ENCODE measurements around the gene ZBTB32. TPM values are rescaled to one million over a fixed set of nuclear protein-coding genes. Genes with fewer than 3 reads are reported as not detected.

ZBTB32 gene
- total RNA-seq (2022; extraction: Qiagen RNA extraction) = not detected in 5 replicates

GRCh38 chr19:35704218-35704617 is at the start of gene ZBTB32:
Gene ZBTB32 (plus strand): TSS chr19:35704558. CDS start chr19:35714627, 10,069 bp downstream.

GRCh38 chr19:35666251-35666913 is 38.0 kb upstream of the ZBTB32 start, which contains the start of gene UPK1A:
Gene UPK1A (plus strand): TSS chr19:35666517. CDS start chr19:35666813, 296 bp downstream.

GRCh38 chr19:35717665-35718344 is 13.4 kb downstream of the ZBTB32 start, which contains the start of gene KMT2B:
Gene KMT2B (plus strand): TSS chr19:35718003. CDS start chr19:35718019, 16 bp downstream.

GRCh38 chr19:35742121-35742724 is 37.9 kb downstream of the ZBTB32 start, which contains the start of gene IGFLR1:
Gene IGFLR1 (minus strand): TSS chr19:35742452. CDS start chr19:35741180, 1,272 bp downstream.

GRCh38 chr19:35745328-35746086 is 41.1 kb downstream of the ZBTB32 start, which contains the start of the genes PSENEN and U2AF1L4:
Gene PSENEN (plus strand): TSS chr19:35745651. CDS start chr19:35745931, 280 bp downstream.
Gene U2AF1L4 (minus strand): TSS chr19:35745418. CDS start chr19:35745391, 27 bp downstream.

GRCh38 chr19:35748106-35749020 is 44.0 kb downstream of the ZBTB32 start, which contains the start of gene LIN37:
Gene LIN37 (plus strand): TSS chr19:35748576. CDS start chr19:35748725, 149 bp downstream.

GRCh38 chr19:35756377-35757230 is 52.2 kb downstream of the ZBTB32 start, which contains the start of gene HSPB6:
Gene HSPB6 (minus strand): TSS chr19:35757029. CDS start chr19:35757008, 21 bp downstream.

GRCh38 chr19:35757749-35758608 is 53.6 kb downstream of the ZBTB32 start, which contains the start of gene PROSER3:
Gene PROSER3 (plus strand): TSS chr19:35758176. CDS start chr19:35758216, 40 bp downstream.

Other genes with a start within 250 kb of the ZBTB32 start
- gene KRTDAP, start 214.1 kb upstream of the ZBTB32 start, total RNA-seq (2022; extraction: Qiagen RNA extraction) = not detected in 5 replicates
- 31.6 to 41.1 TPM (median 36.7 TPM) in 5 replicates for gene DMKN, start 190.9 kb upstream of the ZBTB32 start, total RNA-seq (2022; extraction: Qiagen RNA extraction)
- 2.9 to 4.4 TPM (median 3.9 TPM) in 5 replicates for gene SBSN, start 176.2 kb upstream of the ZBTB32 start, total RNA-seq (2022; extraction: Qiagen RNA extraction)
- 0.07 to 0.26 TPM (median 0.09 TPM) in 5 replicates for gene GAPDHS, start 171.1 kb upstream of the ZBTB32 start, total RNA-seq (2022; extraction: Qiagen RNA extraction)
- 352 to 413 TPM (median 378 TPM) in 5 replicates for gene TMEM147, start 158.9 kb upstream of the ZBTB32 start, total RNA-seq (2022; extraction: Qiagen RNA extraction)
- gene ATP4A, start 140.9 kb upstream of the ZBTB32 start, total RNA-seq (2022; extraction: Qiagen RNA extraction) = 0.02 to 0.19 TPM (median 0.08 TPM) in 4 of 5 replicates, not detected in the other
- not detected in 5 replicates for gene PMIS2, start 118.4 kb upstream of the ZBTB32 start, total RNA-seq (2022; extraction: Qiagen RNA extraction)
- 10.6 to 18.6 TPM (median 15.8 TPM) in 5 replicates for gene HAUS5, start 91.8 kb upstream of the ZBTB32 start, total RNA-seq (2022; extraction: Qiagen RNA extraction)
- gene RBM42, start 75.5 kb upstream of the ZBTB32 start, total RNA-seq (2022; extraction: Qiagen RNA extraction) = 142 to 206 TPM (median 203 TPM) in 5 replicates
- 1.3 to 3.2 TPM (median 2.8 TPM) in 5 replicates for gene ETV2, start 62.8 kb upstream of the ZBTB32 start, total RNA-seq (2022; extraction: Qiagen RNA extraction)
- 1,250 to 1,794 TPM (median 1,275 TPM) in 5 replicates for gene COX6B1, start 56.2 kb upstream of the ZBTB32 start, total RNA-seq (2022; extraction: Qiagen RNA extraction)
- gene UPK1A, start 38.0 kb upstream of the ZBTB32 start, total RNA-seq (2022; extraction: Qiagen RNA extraction) = 0.47 to 1.2 TPM (median 0.97 TPM) in 5 replicates
- 35.9 to 63.5 TPM (median 60.7 TPM) in 5 replicates for gene KMT2B, start 13.4 kb downstream of the ZBTB32 start, total RNA-seq (2022; extraction: Qiagen RNA extraction)
- 9.6 to 14.5 TPM (median 11.2 TPM) in 5 replicates for gene IGFLR1, start 37.9 kb downstream of the ZBTB32 start, total RNA-seq (2022; extraction: Qiagen RNA extraction)
- 23.2 to 30.8 TPM (median 26.5 TPM) in 5 replicates for gene U2AF1L4, start 40.9 kb downstream of the ZBTB32 start, total RNA-seq (2022; extraction: Qiagen RNA extraction)
- gene PSENEN, start 41.1 kb downstream of the ZBTB32 start, total RNA-seq (2022; extraction: Qiagen RNA extraction) = 255 to 313 TPM (median 263 TPM) in 5 replicates
- 19.1 to 28.1 TPM (median 22.8 TPM) in 5 replicates for gene LIN37, start 44.0 kb downstream of the ZBTB32 start, total RNA-seq (2022; extraction: Qiagen RNA extraction)
- gene HSPB6, start 52.5 kb downstream of the ZBTB32 start, total RNA-seq (2022; extraction: Qiagen RNA extraction) = 0.24 to 0.39 TPM (median 0.34 TPM) in 4 of 5 replicates, not detected in the other
- 20.3 to 35.5 TPM (median 32.5 TPM) in 5 replicates for gene PROSER3, start 53.6 kb downstream of the ZBTB32 start, total RNA-seq (2022; extraction: Qiagen RNA extraction)
- gene ARHGAP33, start 71.0 kb downstream of the ZBTB32 start, total RNA-seq (2022; extraction: Qiagen RNA extraction) = 3.0 to 10.3 TPM (median 6.4 TPM) in 5 replicates
- 0.12 to 0.46 TPM (median 0.16 TPM) in 5 replicates for gene PRODH2, start 108.3 kb downstream of the ZBTB32 start, total RNA-seq (2022; extraction: Qiagen RNA extraction)
- gene NPHS1, start 147.9 kb downstream of the ZBTB32 start, total RNA-seq (2022; extraction: Qiagen RNA extraction) = 0.38 to 0.70 TPM (median 0.45 TPM) in 5 replicates
- gene KIRREL2, start 152.4 kb downstream of the ZBTB32 start, total RNA-seq (2022; extraction: Qiagen RNA extraction) = 0.37 to 0.65 TPM (median 0.52 TPM) in 5 replicates
- gene APLP1, start 164.0 kb downstream of the ZBTB32 start, total RNA-seq (2022; extraction: Qiagen RNA extraction) = 71.0 to 103 TPM (median 96.5 TPM) in 5 replicates
- gene NFKBID, start 196.0 kb downstream of the ZBTB32 start, total RNA-seq (2022; extraction: Qiagen RNA extraction) = 3.5 to 6.3 TPM (median 5.9 TPM) in 5 replicates
- 0.15 to 0.47 TPM (median 0.32 TPM) in 4 of 5 replicates, not detected in the other for gene HCST, start 198.0 kb downstream of the ZBTB32 start, total RNA-seq (2022; extraction: Qiagen RNA extraction)
- gene TYROBP, start 203.7 kb downstream of the ZBTB32 start, total RNA-seq (2022; extraction: Qiagen RNA extraction) = not detected in 5 replicates
- gene LRFN3, start 231.8 kb downstream of the ZBTB32 start, total RNA-seq (2022; extraction: Qiagen RNA extraction) = 13.2 to 27.6 TPM (median 23.1 TPM) in 5 replicates

Data from A549 treated with dexamethasone at 1 μM for 4 hours (cell line).